ENCODE measurements around the gene RUVBL1. TPM values are rescaled to one million over a fixed set of nuclear protein-coding genes. Genes with fewer than 3 reads are reported as not detected.

The RUVBL1 gene
- total and polyA plus RNA-seq, 2 of the 4 experiments (the other 2 are of a cell fraction): 68.7 to 83.3 TPM

DNA sequence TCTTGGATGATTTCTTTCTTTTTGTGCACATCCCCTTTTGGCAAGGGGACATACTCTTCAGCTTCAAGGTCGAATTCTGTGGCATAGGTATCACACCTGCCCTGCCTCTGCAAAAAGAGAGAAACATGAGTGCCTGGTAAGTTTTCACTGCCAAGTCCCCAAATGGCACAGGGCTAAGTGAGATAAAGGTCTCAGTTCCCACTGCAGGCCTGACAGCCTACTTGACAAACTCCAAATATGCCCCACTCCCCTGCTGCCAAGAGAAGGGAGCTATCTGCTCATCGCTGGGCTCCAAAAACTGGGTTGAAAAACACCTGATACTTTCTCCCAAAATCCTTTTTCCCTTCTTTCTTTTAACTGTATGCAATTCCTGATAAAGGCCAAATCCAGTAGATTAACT is 23.0 kb downstream of the RUVBL1 start:
- TF ChIP-seq CEBPB (IDR thresholded peaks at IDR 0.05; ENCODE audit: low read depth, low read length) (no peak), POLR2A (IDR thresholded peaks at IDR 0.05; ENCODE audit: low read depth, low read length) (no peak), SMC3 (IDR thresholded peaks at IDR 0.05; ENCODE audit: low read depth, low read length) (no peak), MXI1 (IDR thresholded peaks at IDR 0.05; ENCODE audit: borderline replicate concordance, low read depth, low read length) (no peak), RCOR1 (IDR thresholded peaks at IDR 0.05; ENCODE audit: insufficient replicate concordance, low read length) (no peak), BHLHE40 (IDR thresholded peaks at IDR 0.05; ENCODE audit: low read depth, low read length) (no peak), MAFK (IDR thresholded peaks at IDR 0.05; ENCODE audit: low read depth, low read length) (no peak), RFX5 (IDR thresholded peaks at IDR 0.05; ENCODE audit: low read depth, low read length) (no peak), NFE2L2 (IDR thresholded peaks at IDR 0.05; ENCODE audit: low read depth, low read length) (no peak), CHD1 (IDR thresholded peaks at IDR 0.05; ENCODE audit: low read depth, low read length) (no peak), RAD21 (IDR thresholded peaks at IDR 0.05; ENCODE audit: low read length) (no peak), MAZ (IDR thresholded peaks at IDR 0.05; ENCODE audit: borderline replicate concordance, low read depth, low read length) (no peak), FOS (IDR thresholded peaks at IDR 0.05; ENCODE audit: low read depth, low read length) (no peak)
- TF ChIP-seq, protein P1, sequence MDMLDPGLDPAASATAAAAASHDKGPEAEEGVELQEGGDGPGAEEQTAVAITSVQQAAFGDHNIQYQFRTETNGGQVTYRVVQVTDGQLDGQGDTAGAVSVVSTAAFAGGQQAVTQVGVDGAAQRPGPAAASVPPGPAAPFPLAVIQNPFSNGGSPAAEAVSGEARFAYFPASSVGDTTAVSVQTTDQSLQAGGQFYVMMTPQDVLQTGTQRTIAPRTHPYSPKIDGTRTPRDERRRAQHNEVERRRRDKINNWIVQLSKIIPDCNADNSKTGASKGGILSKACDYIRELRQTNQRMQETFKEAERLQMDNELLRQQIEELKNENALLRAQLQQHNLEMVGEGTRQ (IDR thresholded peaks at IDR 0.05; ENCODE audit: low read depth, low read length): no peak
- TF ChIP-seq, protein P2, sequence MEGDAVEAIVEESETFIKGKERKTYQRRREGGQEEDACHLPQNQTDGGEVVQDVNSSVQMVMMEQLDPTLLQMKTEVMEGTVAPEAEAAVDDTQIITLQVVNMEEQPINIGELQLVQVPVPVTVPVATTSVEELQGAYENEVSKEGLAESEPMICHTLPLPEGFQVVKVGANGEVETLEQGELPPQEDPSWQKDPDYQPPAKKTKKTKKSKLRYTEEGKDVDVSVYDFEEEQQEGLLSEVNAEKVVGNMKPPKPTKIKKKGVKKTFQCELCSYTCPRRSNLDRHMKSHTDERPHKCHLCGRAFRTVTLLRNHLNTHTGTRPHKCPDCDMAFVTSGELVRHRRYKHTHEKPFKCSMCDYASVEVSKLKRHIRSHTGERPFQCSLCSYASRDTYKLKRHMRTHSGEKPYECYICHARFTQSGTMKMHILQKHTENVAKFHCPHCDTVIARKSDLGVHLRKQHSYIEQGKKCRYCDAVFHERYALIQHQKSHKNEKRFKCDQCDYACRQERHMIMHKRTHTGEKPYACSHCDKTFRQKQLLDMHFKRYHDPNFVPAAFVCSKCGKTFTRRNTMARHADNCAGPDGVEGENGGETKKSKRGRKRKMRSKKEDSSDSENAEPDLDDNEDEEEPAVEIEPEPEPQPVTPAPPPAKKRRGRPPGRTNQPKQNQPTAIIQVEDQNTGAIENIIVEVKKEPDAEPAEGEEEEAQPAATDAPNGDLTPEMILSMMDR (conservative IDR thresholded peaks at IDR 0.05; ENCODE audit: low read depth, low read length): no peak
- TF ChIP-seq, protein P3, sequence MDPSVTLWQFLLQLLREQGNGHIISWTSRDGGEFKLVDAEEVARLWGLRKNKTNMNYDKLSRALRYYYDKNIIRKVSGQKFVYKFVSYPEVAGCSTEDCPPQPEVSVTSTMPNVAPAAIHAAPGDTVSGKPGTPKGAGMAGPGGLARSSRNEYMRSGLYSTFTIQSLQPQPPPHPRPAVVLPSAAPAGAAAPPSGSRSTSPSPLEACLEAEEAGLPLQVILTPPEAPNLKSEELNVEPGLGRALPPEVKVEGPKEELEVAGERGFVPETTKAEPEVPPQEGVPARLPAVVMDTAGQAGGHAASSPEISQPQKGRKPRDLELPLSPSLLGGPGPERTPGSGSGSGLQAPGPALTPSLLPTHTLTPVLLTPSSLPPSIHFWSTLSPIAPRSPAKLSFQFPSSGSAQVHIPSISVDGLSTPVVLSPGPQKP (IDR thresholded peaks at IDR 0.05; ENCODE audit: borderline replicate concordance, low read depth, low read length): no peak
- ChIA-PET POLR2A (ENCODE audit: unreplicated experiment) (no interaction called here), CTCF (no interaction called here)
- peaks cover 3 to 10% of the 10 kb centered on the region in 2 experiments for H3K79me1 ChIP-seq (ENCODE audit: low read depth in 1 of 2, low read length in 2 of 2)
- no TSS peak for BruUV-seq (replicated peaks)
- H3K14ac ChIP-seq (replicated peaks; ENCODE audit: low read depth, low read length): no peak overlapping the region
- no peak overlapping the region for H3K18ac ChIP-seq (ENCODE audit: low read depth, low read length)
- H4K5ac ChIP-seq (ENCODE audit: low read depth, low read length): no peak overlapping the region
- H3K9me1 ChIP-seq (ENCODE audit: insufficient read depth, low read length): no peaks in the 10 kb centered on the region; the same call in 1 of the 2 replicates
- no peak overlapping the region for H3K4ac ChIP-seq (ENCODE audit: low read depth, low read length)
- no peak overlapping the region for H3K23ac ChIP-seq (ENCODE audit: low read depth, low read length)
- H2BK5ac ChIP-seq (ENCODE audit: low read depth, low read length, poor library complexity, severe bottlenecking): no peak overlapping the region
- DNase-seq (no peak), ATAC-seq (ENCODE audit: low read depth) (no peak)
- no peak overlapping the region for H3K27ac ChIP-seq (ENCODE audit: insufficient read depth, low read length)
- H4K20me1 ChIP-seq (ENCODE audit: insufficient read depth, low read length): no peaks in the 10 kb centered on the region
- H2AK5ac ChIP-seq (ENCODE audit: low read depth, low read length): no peak overlapping the region
- intact Hi-C loops (cut with micrococcal nuclease) (no loop called here), dilution Hi-C loops (cut with HindIII; ENCODE audit: low sequenced_read_pairs, unreplicated experiment) (no loop called here), in situ Hi-C loops (cut with MboI; ENCODE audit: low sequenced_read_pairs) (no loop called here)
- H3K4me2 ChIP-seq (ENCODE audit: low read depth, low read length): no peak overlapping the region
- no peaks in the 10 kb centered on the region for H3K9me3 ChIP-seq (ENCODE audit: control insufficient read depth, insufficient read depth, low read length)
- no peak overlapping the region for H2AK9ac ChIP-seq (replicated peaks; ENCODE audit: low read depth, low read length, poor library complexity)
- no peak overlapping the region for H2BK120ac ChIP-seq (ENCODE audit: low read depth, low read length)
- 100% methylated on average over 1 of the region's 2 CpGs; no CpG with 5 or more reads in 1 of the 2 experiments for WGBS, 2 experiments (ENCODE audit: extremely low coverage in 2 of 2, insufficient read length in 1 of 2)
- H3K36me3 ChIP-seq (ENCODE audit: control insufficient read depth, insufficient read depth, low read length): peaks cover 43% of the 10 kb centered on the region
- no peak overlapping the region for H4K91ac ChIP-seq (ENCODE audit: insufficient read depth, low read depth, low read length)
- no peak overlapping the region for H4K8ac ChIP-seq (ENCODE audit: low read depth in 2 of 2, low read length in 2 of 2)
- H3K4me1 ChIP-seq (ENCODE audit: control insufficient read depth, insufficient read depth, low read length): no peaks in the 10 kb centered on the region
- H2BK20ac ChIP-seq (ENCODE audit: low read depth, low read length): no peak overlapping the region
- no peak overlapping the region for H2BK15ac ChIP-seq (ENCODE audit: low read depth, low read length)
- no peak overlapping the region for H3K56ac ChIP-seq (ENCODE audit: extremely low read depth, insufficient read depth, low read length)
- H3K27me3 ChIP-seq (ENCODE audit: control insufficient read depth, insufficient read depth, low read length): no peaks in the 10 kb centered on the region
- no peak overlapping the region for H3K9ac ChIP-seq (ENCODE audit: low read depth, low read length)
- no peak overlapping the region for H2AFZ ChIP-seq (replicated peaks; ENCODE audit: low read length, poor library complexity)
- H3K4me3 ChIP-seq (ENCODE audit: insufficient read depth, low read depth, low read length): no peak overlapping the region

Measured in IMR-90 (cell line).